Motor neuron (in vitro differentiated cells): ENCODE measurements around the gene RIT1. TPM values are rescaled to one million over a fixed set of nuclear protein-coding genes. Genes with fewer than 3 reads are reported as not detected.
"Not testable (repeated sequence)": the region's sequence is repeated elsewhere in the genome, so short reads cannot be mapped to it uniquely, and the experiment has no call there.

Experiments used
- ATAC-seq, 8 experiments: fragments of 200-7000 bp; cut with Tn5 transposase; replicated peaks in 6 of 8; 2 replicates each; pipeline ENCODE4 v1.8.0; 2021; ENCODE audit warnings: mild to moderate bottlenecking in 8 of 8, moderate library complexity in 8 of 8
- H3K27ac ChIP-seq, 2 donors: fragments of 250-450 bp; sonication (Bioruptor Pico); 2 replicates each; pipeline ENCODE4 v1.9.0; 2021; ENCODE audit warnings: antibody characterized with exemption in 2 of 2, mild to moderate bottlenecking in 2 of 2, moderate library complexity in 1 of 2
- H3K4me1 ChIP-seq, 2 donors: fragments of 250-450 bp; sonication (Bioruptor Pico); replicated peaks in 1 of 2; 2 replicates each; pipeline ENCODE4 v1.6.1; 2021; ENCODE audit warnings: antibody characterized with exemption in 2 of 2, mild to moderate bottlenecking in 2 of 2, moderate library complexity in 1 of 2
- H3K4me3 ChIP-seq, 5 donors: fragments of 250-450 bp; sonication (Bioruptor Pico); 2 replicates each; pipeline ENCODE4 v1.9.0; 2021; ENCODE audit warnings: antibody characterized with exemption in 5 of 5, mild to moderate bottlenecking in 5 of 5, moderate library complexity in 4 of 5
- WGBS, 10 experiments: fragments of 450-650 bp; shearing (Covaris generic); methylation state at CpG; one replicate each; pipeline ENCODE4 v1.0.0; 2022; 5-methylcytosine and 5-hydroxymethylcytosine counted together
- in situ Hi-C, 9 experiments: fragments of 400-800 bp; cut with MboI; loops; one replicate each; pipeline ENCODE4 v1.15.0; 2021; ENCODE audit warnings: low sequenced_read_pairs in 9 of 9, low pct_unique_long_range_greater_than_20kb in 2 of 9; ENCODE audit not compliant: unreplicated experiment in 9 of 9
- total RNA-seq, 8 experiments: library from RNA; unstranded; fragments of 300-600 nt; gene quantifications; 2 replicates each; pipeline versions ENCODE4 v1.2.3 to v1.2.4, GENCODE V29; 2022

Gene RIT1
- total RNA-seq, 8 experiments from 2014 or later: 15.4 to 41.8 (median 28.1) TPM

GRCh38 chr1:155930725-155931124, 19.6 kb upstream of the RIT1 start:
- 43 to 99% (median 90%) methylated on average over 1 to 9 of the region's 10 CpGs; no CpG with 5 or more reads in 2 of the 10 experiments for WGBS, 10 experiments
- H3K4me3 ChIP-seq, ATAC-seq, in situ Hi-C loops, H3K27ac ChIP-seq: not testable (repeated sequence)
- peaks cover 33% of the 10 kb centered on the region in 2 donors for H3K4me1 ChIP-seq

GRCh38 chr1:155929057-155929456, 17.9 kb upstream of the RIT1 start:
- Histone ChIP-seq H3K4me1 (peaks cover 29 to 31% of the 10 kb centered on the region in 2 donors), H3K27ac (no peak overlapping the region), H3K4me3 (no peak overlapping the region)
- no peak for ATAC-seq
- in situ Hi-C loops: no loop called here
- WGBS, 10 experiments: 41 to 100% (median 92%) methylated on average over 2 to 5 of the region's 5 CpGs

- no peak overlapping the region for H3K27ac ChIP-seq
- no peak for ATAC-seq
- in situ Hi-C loops: no loop called here
- WGBS, 10 experiments: 86 to 100% (median 100%) methylated on average over 1 to 2 of the region's 2 CpGs; no CpG with 5 or more reads in 4 of the 10 experiments
- H3K4me3 ChIP-seq: no peak overlapping the region
- H3K4me1 ChIP-seq: peaks cover 0 to 1% of the 10 kb centered on the region in 2 donors
Observed at GRCh38 chr1:155925506-155925905, 14.4 kb upstream of the RIT1 start.

GRCh38 chr1:155920717-155921116, 9.6 kb upstream of the RIT1 start:
- WGBS, 10 experiments: 67 to 100% (median 92%) methylated on average over 1 to 3 of the region's 3 CpGs; no CpG with 5 or more reads in 1 of the 10 experiments
- ATAC-seq: no peak
- in situ Hi-C loops: no loop called here

GRCh38 chr1:155919801-155920200, 8.7 kb upstream of the RIT1 start:
- no peak for ATAC-seq
- in situ Hi-C loops: no loop called here
- H3K4me1 ChIP-seq: no peaks in the 10 kb centered on the region
- no peak overlapping the region for H3K27ac ChIP-seq
- H3K4me3 ChIP-seq: no peak overlapping the region
- 80 to 100% (median 100%) methylated on average over 1 to 2 of the region's 2 CpGs; no CpG with 5 or more reads in 2 of the 10 experiments for WGBS, 10 experiments

More at GRCh38 chr1:155920717-155921116, 9.6 kb upstream of the RIT1 start:
- Histone ChIP-seq H3K4me3 (no peak overlapping the region), H3K27ac (no peak overlapping the region), H3K4me1 (no peaks in the 10 kb centered on the region)

GRCh38 chr1:155918660-155919059, 7.5 kb upstream of the RIT1 start:
- 0 to 94% (median 72%) methylated on average over 1 to 3 of the region's 3 CpGs for WGBS, 10 experiments
- no peaks in the 10 kb centered on the region for H3K4me1 ChIP-seq
- in situ Hi-C loops: no loop called here
- no peak overlapping the region for H3K4me3 ChIP-seq
- ATAC-seq: no peak
- no peak overlapping the region for H3K27ac ChIP-seq

GRCh38 chr1:155913969-155914757, 3.0 kb upstream of the RIT1 start:
- Histone ChIP-seq H3K4me1 (peaks cover 13% of the 10 kb centered on the region in 2 donors), H3K4me3 (no peak overlapping the region), H3K27ac (no peak overlapping the region)
- in situ Hi-C loops: no loop called here
- WGBS, 10 experiments: 46 to 87% (median 72%) methylated on average over 4 to 6 of the region's 6 CpGs
- ATAC-seq: no peak

GRCh38 chr1:155912056-155912536, 947 bp upstream of the RIT1 start:
- no peak overlapping the region for H3K4me3 ChIP-seq
- no peak overlapping the region for H3K27ac ChIP-seq
- ATAC-seq: no peak
- in situ Hi-C loops: no loop called here
- H3K4me1 ChIP-seq: peaks cover 13% of the 10 kb centered on the region in 2 donors
- WGBS, 10 experiments: 62 to 97% (median 80%) methylated on average over 2 to 6 of the region's 11 CpGs; no CpG with 5 or more reads in 3 of the 10 experiments

GRCh38 chr1:155910621-155911121, 478 bp downstream of the RIT1 start:
- in situ Hi-C loops: no loop called here
- Histone ChIP-seq H3K27ac (peak overlapping the region; percentile 73 to 83), H3K4me3 (peak overlapping the region; percentile 50 to 78 (median 63)), H3K4me1 (peaks cover 13% of the 10 kb centered on the region in 2 donors)
- ATAC-seq: peak; percentile 50 to 85 (median 81)
- WGBS, 10 experiments: 0 to 20% (median 6%) methylated on average over 2 to 11 of the region's 11 CpGs; no CpG with 5 or more reads in 2 of the 10 experiments

- peak overlapping the region; percentile 50 to 78 (median 63) for H3K4me3 ChIP-seq
- no peak for ATAC-seq
- H3K4me1 ChIP-seq: peaks cover 13% of the 10 kb centered on the region in 2 donors
- in situ Hi-C loops: no loop called here
- no peak overlapping the region for H3K27ac ChIP-seq
- 62 to 100% (median 85%) methylated on average over 2 to 4 of the region's 4 CpGs; no CpG with 5 or more reads in 1 of the 10 experiments for WGBS, 10 experiments
Observed at GRCh38 chr1:155909894-155910293, 1.3 kb downstream of the RIT1 start.

- no peak for ATAC-seq
- Histone ChIP-seq H3K4me3 (no peak overlapping the region), H3K4me1 (no peaks in the 10 kb centered on the region), H3K27ac (no peak overlapping the region)
- WGBS, 10 experiments: 92 to 100% (median 97%) methylated on average over 3 to 12 of the region's 12 CpGs
- in situ Hi-C loops: no loop called here
Observed at GRCh38 chr1:155904261-155904660, 6.9 kb downstream of the RIT1 start.

GRCh38 chr1:155900161-155900560, 11.0 kb downstream of the RIT1 start:
- H3K4me3 ChIP-seq: no peak overlapping the region
- WGBS, 10 experiments: 55 to 100% (median 90%) methylated on average over 1 to 4 of the region's 4 CpGs; no CpG with 5 or more reads in 1 of the 10 experiments
- in situ Hi-C loops: no loop called here
- no peak for ATAC-seq
- H3K27ac ChIP-seq: no peak overlapping the region
- no peaks in the 10 kb centered on the region for H3K4me1 ChIP-seq

GRCh38 chr1:155899683-155900082, 11.5 kb downstream of the RIT1 start:
- no peak overlapping the region for H3K4me3 ChIP-seq
- no peak for ATAC-seq
- no peak overlapping the region for H3K27ac ChIP-seq
- 80 to 100% (median 96%) methylated on average over 1 to 2 of the region's 2 CpGs; no CpG with 5 or more reads in 1 of the 10 experiments for WGBS, 10 experiments
- in situ Hi-C loops: no loop called here
- H3K4me1 ChIP-seq: no peaks in the 10 kb centered on the region
